Uterus (tissue), 4 donors: ENCODE data around the gene SCN4A. TPM values are rescaled to one million over a fixed set of nuclear protein-coding genes. Genes with fewer than 3 reads are reported as not detected.
A peak's percentile ranks its signal among the peaks of the same experiment; 100 is the strongest.
"Not testable (repeated sequence)": the region's sequence is repeated elsewhere in the genome, so short reads cannot be mapped to it uniquely, and the experiment has no call there.

ENCODE experiments used
- DNase-seq, 2 donors: peaks; one replicate each; pipeline ENCODE4 v3.0.0-alpha.2; 2019 to 2020
- H3K27ac ChIP-seq, 2 donors: fragments of 200-600 bp; sonication (generic); 1 replicate in 1 of 2; 2 replicates in 1 of 2; pipeline ENCODE4 v1.5.1; 2016 to 2018
- H3K27me3 ChIP-seq, 2 donors: fragments of 200-600 bp; sonication (generic); one replicate each; pipeline ENCODE4 v1.5.1; 2018 to 2019; ENCODE audit warnings: control low read depth in 1 of 2
- H3K36me3 ChIP-seq, 2 donors: fragments of 200-600 bp; sonication (generic); one replicate each; pipeline ENCODE4 v1.5.1; 2019; ENCODE audit warnings: control low read depth in 1 of 2
- H3K4me1 ChIP-seq, 2 donors: fragments of 200-600 bp; sonication (generic); one replicate each; pipeline ENCODE4 v1.5.1; 2018 to 2019; ENCODE audit warnings: control low read depth in 1 of 2
- H3K4me3 ChIP-seq, 2 donors: fragments of 200-600 bp; sonication (generic); 1 replicate in 1 of 2; 2 replicates in 1 of 2; pipeline ENCODE4 v1.5.1; 2018 to 2019; ENCODE audit warnings: mild to moderate bottlenecking in 1 of 2
- H3K9me3 ChIP-seq, 2 donors: fragments of 200-600 bp; sonication (generic); one replicate each; pipeline ENCODE4 v1.5.1; 2019; ENCODE audit warnings: control low read depth in 1 of 2
- CTCF ChIP-seq, 4 experiments: fragments of 200-600 bp in 2 of 4; fragments of 450-650 bp in 2 of 4; sonication (generic) in 2 of 4; IDR thresholded peaks; one replicate each; pipeline ENCODE4 v1.5.1; 2016 to 2019; ENCODE audit warnings: antibody characterized with exemption in 4 of 4, mild to moderate bottlenecking in 2 of 4, moderate library complexity in 1 of 4
- POLR2A ChIP-seq, 2 donors: fragments of 450-650 bp; IDR thresholded peaks; one replicate each; pipeline ENCODE4 v1.6.1; 2016; ENCODE audit warnings: antibody characterized with exemption in 2 of 2, mild to moderate bottlenecking in 1 of 2, moderate library complexity in 1 of 2
- intact Hi-C: fragments of 100-400 bp; cut with DNase I; formaldehyde crosslinking; loops from one replicate; pipeline ENCODE4 v1.15.1; 2023; ENCODE audit warnings: low total_unique reads
- total RNA-seq, 4 donors: library from RNA; depleted of rRNA in 3 of 4; stranded (reverse); fragments of >200 nt in 3 of 4; gene quantifications; one replicate each; pipeline versions ENCODE4 v1.1.0 to v1.2.4, GENCODE V29; 2014 to 2023
- donor health status: DM: yes; HTN: yes; CAD: no.

Gene SCN4A
- total RNA-seq, 4 donors from 2014 or later: 0.14 to 0.24 TPM; not detected in 2

- no peaks in the 10 kb centered on the region for H3K9me3 ChIP-seq
- no peak overlapping the region for H3K4me3 ChIP-seq
- intact Hi-C loops: no loop called here
- H3K36me3 ChIP-seq: no peaks in the 10 kb centered on the region
- no peaks in the 10 kb centered on the region for H3K4me1 ChIP-seq
- no peak overlapping the region for H3K27ac ChIP-seq
- no peak for DNase-seq
- TF ChIP-seq CTCF (IDR thresholded peaks at IDR 0.05) (no peak), POLR2A (IDR thresholded peaks at IDR 0.05) (no peak)
- no peaks in the 10 kb centered on the region for H3K27me3 ChIP-seq
Measured at GRCh38 chr17:63926164-63926563, 46.6 kb downstream of the SCN4A start.

GRCh38 chr17:63925615-63926014 is 47.1 kb downstream of the SCN4A start:
- TF ChIP-seq CTCF (IDR thresholded peaks at IDR 0.05) (no peak), POLR2A (IDR thresholded peaks at IDR 0.05) (no peak)
- Histone ChIP-seq H3K27me3 (no peaks in the 10 kb centered on the region), H3K9me3 (no peaks in the 10 kb centered on the region), H3K4me1 (no peaks in the 10 kb centered on the region), H3K4me3 (no peak overlapping the region), H3K27ac (no peak overlapping the region), H3K36me3 (no peaks in the 10 kb centered on the region)
- intact Hi-C loops: no loop called here
- DNase-seq: no peak

GRCh38 chr17:63922402-63922801 is 50.3 kb downstream of the SCN4A start:
- H3K27me3 ChIP-seq, DNase-seq, H3K27ac ChIP-seq, H3K4me3 ChIP-seq, H3K4me1 ChIP-seq, intact Hi-C loops, H3K36me3 ChIP-seq, H3K9me3 ChIP-seq: not testable (repeated sequence)

- H3K27ac ChIP-seq, DNase-seq, H3K27me3 ChIP-seq, H3K36me3 ChIP-seq, H3K4me1 ChIP-seq, H3K4me3 ChIP-seq, H3K9me3 ChIP-seq, intact Hi-C loops: not testable (repeated sequence)
Measured at GRCh38 chr17:63920779-63921178, 51.9 kb downstream of the SCN4A start.

- H3K36me3 ChIP-seq, intact Hi-C loops, H3K9me3 ChIP-seq, H3K4me3 ChIP-seq, H3K27me3 ChIP-seq, H3K27ac ChIP-seq, H3K4me1 ChIP-seq, DNase-seq: not testable (repeated sequence)
Measured at GRCh38 chr17:63920050-63920449, 52.7 kb downstream of the SCN4A start.

GRCh38 chr17:63919311-63919723 is 53.4 kb downstream of the SCN4A start:
- no peaks in the 10 kb centered on the region for H3K36me3 ChIP-seq
- DNase-seq: peak; percentile 41
- intact Hi-C loops: loop anchor here (10.0 kb wide), 1 partner anchor 215 kb away; the partner anchor contains the start of gene ERN1
- H3K27me3 ChIP-seq: no peaks in the 10 kb centered on the region
- H3K9me3 ChIP-seq: no peaks in the 10 kb centered on the region
- H3K27ac ChIP-seq: no peak overlapping the region
- no peak overlapping the region for H3K4me3 ChIP-seq
- TF ChIP-seq POLR2A (IDR thresholded peaks at IDR 0.05) (no peak), CTCF (IDR thresholded peaks at IDR 0.05) (peak; percentile 77 to 91 (median 84))
- no peaks in the 10 kb centered on the region for H3K4me1 ChIP-seq

GRCh38 chr17:63918789-63919305 is 53.9 kb downstream of the SCN4A start, which contains the start of gene GH1:
Gene GH1 (minus strand): TSS chr17:63918839. CDS start chr17:63918776, 63 bp downstream.
- intact Hi-C loops: loop anchor here (10.0 kb wide), 1 partner anchor 216 kb away; the partner anchor contains the start of gene ERN1
- H3K27ac ChIP-seq, DNase-seq, H3K36me3 ChIP-seq, H3K9me3 ChIP-seq, H3K4me3 ChIP-seq, H3K4me1 ChIP-seq, H3K27me3 ChIP-seq: not testable (repeated sequence)
